ENCODE data around the gene SCN8A. TPM values are rescaled to one million over a fixed set of nuclear protein-coding genes. Genes with fewer than 3 reads are reported as not detected.

The SCN8A gene
- polyA plus RNA-seq, 1 experiment = 19.6 TPM

DNA sequence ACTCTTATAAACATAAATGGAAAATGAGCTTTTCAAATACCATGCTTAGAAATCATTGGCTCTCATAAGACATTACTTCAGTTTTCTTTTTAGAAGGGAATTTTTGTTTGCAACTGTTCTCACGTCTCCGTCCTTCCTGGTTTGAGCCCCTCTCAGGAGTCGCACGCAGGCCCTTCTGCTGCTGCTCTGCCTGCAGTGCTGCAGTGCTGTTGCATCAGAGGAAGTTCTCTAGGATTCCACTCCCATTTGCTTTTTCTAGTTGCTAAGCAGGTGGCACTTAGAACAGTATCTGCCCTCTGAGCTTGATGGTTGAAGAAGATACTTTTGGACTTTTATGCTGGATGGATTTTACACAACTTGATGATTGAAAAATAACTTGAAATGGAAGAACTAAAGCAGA lies 70.8 kb downstream of the SCN8A start:
- no peak overlapping the region for H3K4me3 ChIP-seq (ENCODE audit: low read depth, low read length)
- H3K36me3 ChIP-seq (ENCODE audit: control insufficient read depth, insufficient read depth, low read length) = peaks cover 5% of the 10 kb centered on the region
- no peak for DNase-seq (ENCODE audit: low read depth)
- TF ChIP-seq CTCF (IDR thresholded peaks at IDR 0.05; ENCODE audit: insufficient read depth, low read depth, low read length) = no peak
- H3K27me3 ChIP-seq (ENCODE audit: control insufficient read depth, insufficient read depth, low read length) = no peaks in the 10 kb centered on the region
- POLR2A ChIA-PET = no interaction called here
- CTCF ChIA-PET = interaction anchor here (2.1 kb wide), 1 partner anchor 129 kb away, joined by 4 read pairs; no protein-coding TSS in a partner anchor

- CTCF ChIA-PET = interaction anchor here (2.1 kb wide), 1 partner anchor 130 kb away, joined by 4 read pairs; no protein-coding TSS in a partner anchor
- H3K4me3 ChIP-seq (ENCODE audit: low read depth, low read length) = no peak overlapping the region
- peaks cover 5% of the 10 kb centered on the region for H3K36me3 ChIP-seq (ENCODE audit: control insufficient read depth, insufficient read depth, low read length)
- no peak for DNase-seq (ENCODE audit: low read depth)
- no peaks in the 10 kb centered on the region for H3K27me3 ChIP-seq (ENCODE audit: control insufficient read depth, insufficient read depth, low read length)
- POLR2A ChIA-PET = no interaction called here
- no peak for TF ChIP-seq CTCF (IDR thresholded peaks at IDR 0.05; ENCODE audit: insufficient read depth, low read depth, low read length)
Observed at GRCh38 chr12:51662728-51663154, 71.7 kb downstream of the SCN8A start.

DNA sequence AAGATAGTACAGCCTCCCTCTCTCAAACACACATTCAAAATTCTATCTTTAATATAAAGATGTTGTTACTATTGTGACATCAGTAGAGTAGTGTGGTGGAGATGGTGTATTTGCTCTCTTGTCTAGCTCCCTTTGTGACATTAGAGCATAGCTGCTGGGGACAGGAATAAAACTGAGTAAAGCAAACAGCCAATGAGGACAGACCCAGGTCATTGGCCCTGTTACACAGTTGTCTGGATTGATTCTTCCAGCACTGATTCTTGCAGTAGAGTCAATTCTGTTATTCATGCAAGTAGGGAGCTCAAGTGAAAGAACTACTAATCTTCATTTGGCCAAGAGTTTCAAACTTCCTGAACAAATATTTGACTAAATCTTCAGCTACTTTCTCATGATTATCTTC lies 72.4 kb downstream of the SCN8A start:
- no peak for TF ChIP-seq CTCF (IDR thresholded peaks at IDR 0.05; ENCODE audit: insufficient read depth, low read depth, low read length)
- CTCF ChIA-PET = interaction anchor here (1.3 to 2.1 kb wide), 2 partner anchors 9 to 131 kb away, joined by 3 to 4 read pairs; no protein-coding TSS in a partner anchor
- H3K4me3 ChIP-seq (ENCODE audit: low read depth, low read length) = no peak overlapping the region
- H3K27me3 ChIP-seq (ENCODE audit: control insufficient read depth, insufficient read depth, low read length) = no peaks in the 10 kb centered on the region
- POLR2A ChIA-PET = no interaction called here
- H3K36me3 ChIP-seq (ENCODE audit: control insufficient read depth, insufficient read depth, low read length) = peaks cover 5% of the 10 kb centered on the region
- DNase-seq (ENCODE audit: low read depth) = no peak

- CTCF ChIA-PET = no interaction called here
- DNase-seq (ENCODE audit: low read depth) = no peak
Observed at GRCh38 chr12:51666696-51667095, 75.7 kb downstream of the SCN8A start.

GRCh38 chr12:51667269-51667668 lies 76.2 kb downstream of the SCN8A start:
- DNase-seq (ENCODE audit: low read depth) = no peak
- H3K4me3 ChIP-seq (ENCODE audit: low read depth, low read length) = no peak overlapping the region
- POLR2A ChIA-PET = no interaction called here
- H3K27me3 ChIP-seq (ENCODE audit: control insufficient read depth, insufficient read depth, low read length) = no peaks in the 10 kb centered on the region
- TF ChIP-seq CTCF (IDR thresholded peaks at IDR 0.05; ENCODE audit: insufficient read depth, low read depth, low read length) = no peak
- H3K36me3 ChIP-seq (ENCODE audit: control insufficient read depth, insufficient read depth, low read length) = peaks cover 5% of the 10 kb centered on the region
- CTCF ChIA-PET = interaction anchor here (0.8 kb wide), 1 partner anchor 24 kb away, joined by 5 read pairs; no protein-coding TSS in a partner anchor

More at GRCh38 chr12:51666696-51667095, 75.7 kb downstream of the SCN8A start:
- Histone ChIP-seq H3K27me3 (ENCODE audit: control insufficient read depth, insufficient read depth, low read length) (no peaks in the 10 kb centered on the region), H3K36me3 (ENCODE audit: control insufficient read depth, insufficient read depth, low read length) (peaks cover 5% of the 10 kb centered on the region), H3K4me3 (ENCODE audit: low read depth, low read length) (no peak overlapping the region)
- POLR2A ChIA-PET = no interaction called here
- no peak for TF ChIP-seq CTCF (IDR thresholded peaks at IDR 0.05; ENCODE audit: insufficient read depth, low read depth, low read length)

All from BJ (cell line).